Gastroesophageal sphincter (tissue), 4 donors: ENCODE results near the gene BMP8B. TPM values are rescaled to one million over a fixed set of nuclear protein-coding genes. Genes with fewer than 3 reads are reported as not detected.
"Not testable (repeated sequence)": the region's sequence is repeated elsewhere in the genome, so short reads cannot be mapped to it uniquely, and the experiment has no call there.

Source experiments
- ATAC-seq: fragments of 150-250 bp; one replicate; pipeline ENCODE4 v1.9.1; 2016; ENCODE audit warnings: mild to moderate bottlenecking, moderate library complexity
- H3K27ac ChIP-seq, 4 donors: fragments of 200-600 bp; sonication (generic) in 3 of 4; 1 replicate in 3 of 4; 2 replicates in 1 of 4; pipeline ENCODE4 v1.5.1; 2016 to 2019
- H3K27me3 ChIP-seq: fragments of 200-600 bp; sonication (generic); one replicate; pipeline ENCODE4 v1.5.1; 2019
- H3K36me3 ChIP-seq, 2 donors: fragments of 200-600 bp; sonication (generic); one replicate each; pipeline ENCODE4 v1.5.1; 2019; ENCODE audit warnings: control low read depth in 1 of 2
- H3K4me1 ChIP-seq, 3 donors: fragments of 200-600 bp; sonication (generic); 1 replicate in 2 of 3; 2 replicates in 1 of 3; pipeline ENCODE4 v1.5.1; 2016 to 2019; ENCODE audit warnings: control low read depth in 2 of 3
- H3K4me3 ChIP-seq, 2 donors: fragments of 200-600 bp; sonication (generic); one replicate each; pipeline ENCODE4 v1.5.1; 2019; ENCODE audit warnings: mild to moderate bottlenecking in 1 of 2, moderate library complexity in 1 of 2
- H3K9me3 ChIP-seq, 3 donors: fragments of 200-600 bp; sonication (generic); one replicate each; pipeline ENCODE4 v1.5.1; 2017 to 2019; ENCODE audit warnings: control low read depth in 2 of 3
- EP300 ChIP-seq: sonication (generic); formaldehyde crosslinking; IDR thresholded peaks from one replicate; pipeline ENCODE4 v1.6.1; 2017; ENCODE audit warnings: antibody characterized with exemption, mild to moderate bottlenecking
- POLR2A ChIP-seq, 2 donors: fragments of 450-650 bp; IDR thresholded peaks; one replicate each; pipeline ENCODE4 v1.6.1; 2017; ENCODE audit warnings: antibody characterized with exemption in 2 of 2, mild to moderate bottlenecking in 2 of 2, moderate library complexity in 1 of 2
- POLR2AphosphoS5 ChIP-seq: sonication (generic); formaldehyde crosslinking; IDR thresholded peaks from one replicate; pipeline ENCODE4 v1.6.1; 2017; ENCODE audit warnings: antibody characterized with exemption
- WGBS, 2 donors: methylation state at CpG; one replicate each; pipeline ENCODE4 v1.1.5; 2018; ENCODE audit warnings: low coverage in 1 of 2; 5-methylcytosine and 5-hydroxymethylcytosine counted together
- total RNA-seq, 4 donors: library from RNA; depleted of rRNA; stranded (reverse); fragments of >200 nt; gene quantifications; one replicate each; pipeline ENCODE4 v1.1.0, GENCODE V29; 2016
- TF ChIP-seq, protein P1 (sequence below), 4 experiments: fragments of 200-600 bp in 2 of 4; fragments of 450-650 bp in 2 of 4; sonication (generic) in 1 of 4; IDR thresholded peaks; one replicate each; pipeline ENCODE4 v1.5.1; 2017 to 2019; ENCODE audit warnings: antibody characterized with exemption in 4 of 4, mild to moderate bottlenecking in 2 of 4, moderate library complexity in 2 of 4

The BMP8B gene
- total RNA-seq, 4 donors from 2014 or later = 2.0 to 4.5 (median 2.2) TPM

GRCh38 chr1:39827201-39827600 is 38.5 kb upstream of the BMP8B start:
- no peak for ATAC-seq

GRCh38 chr1:39826583-39826982 is 37.9 kb upstream of the BMP8B start:
- Histone ChIP-seq H3K4me3 (no peak overlapping the region), H3K4me1 (no peaks in the 10 kb centered on the region), H3K27me3 (peaks cover 58% of the 10 kb centered on the region), H3K36me3 (no peaks in the 10 kb centered on the region), H3K27ac (no peak overlapping the region), H3K9me3 (no peaks in the 10 kb centered on the region)
- 68 to 88% methylated on average over 5 to 6 of the region's 6 CpGs for WGBS, 2 donors
- TF ChIP-seq EP300 (no peak), POLR2AphosphoS5 (no peak), POLR2A (IDR thresholded peaks at IDR 0.05) (no peak)
- TF ChIP-seq, protein P1, sequence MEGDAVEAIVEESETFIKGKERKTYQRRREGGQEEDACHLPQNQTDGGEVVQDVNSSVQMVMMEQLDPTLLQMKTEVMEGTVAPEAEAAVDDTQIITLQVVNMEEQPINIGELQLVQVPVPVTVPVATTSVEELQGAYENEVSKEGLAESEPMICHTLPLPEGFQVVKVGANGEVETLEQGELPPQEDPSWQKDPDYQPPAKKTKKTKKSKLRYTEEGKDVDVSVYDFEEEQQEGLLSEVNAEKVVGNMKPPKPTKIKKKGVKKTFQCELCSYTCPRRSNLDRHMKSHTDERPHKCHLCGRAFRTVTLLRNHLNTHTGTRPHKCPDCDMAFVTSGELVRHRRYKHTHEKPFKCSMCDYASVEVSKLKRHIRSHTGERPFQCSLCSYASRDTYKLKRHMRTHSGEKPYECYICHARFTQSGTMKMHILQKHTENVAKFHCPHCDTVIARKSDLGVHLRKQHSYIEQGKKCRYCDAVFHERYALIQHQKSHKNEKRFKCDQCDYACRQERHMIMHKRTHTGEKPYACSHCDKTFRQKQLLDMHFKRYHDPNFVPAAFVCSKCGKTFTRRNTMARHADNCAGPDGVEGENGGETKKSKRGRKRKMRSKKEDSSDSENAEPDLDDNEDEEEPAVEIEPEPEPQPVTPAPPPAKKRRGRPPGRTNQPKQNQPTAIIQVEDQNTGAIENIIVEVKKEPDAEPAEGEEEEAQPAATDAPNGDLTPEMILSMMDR (IDR thresholded peaks at IDR 0.05) = no peak
- ATAC-seq = no peak

More at GRCh38 chr1:39827201-39827600, 38.5 kb upstream of the BMP8B start:
- no peak overlapping the region for H3K27ac ChIP-seq
- WGBS, 2 donors = 67 to 76% methylated on average over 6 of the region's 7 CpGs
- no peak overlapping the region for H3K4me3 ChIP-seq
- no peaks in the 10 kb centered on the region for H3K36me3 ChIP-seq
- no peaks in the 10 kb centered on the region for H3K9me3 ChIP-seq
- no peaks in the 10 kb centered on the region for H3K4me1 ChIP-seq
- peaks cover 54% of the 10 kb centered on the region for H3K27me3 ChIP-seq
- TF ChIP-seq, protein P1 (IDR thresholded peaks at IDR 0.05) = no peak
- no peak for TF ChIP-seq EP300
- TF ChIP-seq POLR2A (IDR thresholded peaks at IDR 0.05) = no peak
- no peak for TF ChIP-seq POLR2AphosphoS5

GRCh38 chr1:39825432-39825941 is 36.8 kb upstream of the BMP8B start:
- Histone ChIP-seq H3K4me3 (no peak overlapping the region), H3K36me3 (no peaks in the 10 kb centered on the region), H3K27ac (no peak overlapping the region), H3K4me1 (no peaks in the 10 kb centered on the region), H3K9me3 (no peaks in the 10 kb centered on the region), H3K27me3 (peaks cover 62% of the 10 kb centered on the region)
- TF ChIP-seq, protein P1 (IDR thresholded peaks at IDR 0.05) = no peak
- no peak for TF ChIP-seq EP300
- no peak for TF ChIP-seq POLR2A (IDR thresholded peaks at IDR 0.05)
- no peak for TF ChIP-seq POLR2AphosphoS5
- 92 to 100% methylated on average over 2 of the region's 7 CpGs for WGBS, 2 donors
- no peak for ATAC-seq

GRCh38 chr1:39823450-39823849 is 34.8 kb upstream of the BMP8B start:
- ATAC-seq, H3K4me1 ChIP-seq: not testable (repeated sequence)

GRCh38 chr1:39822146-39822545 is 33.5 kb upstream of the BMP8B start:
- ATAC-seq = no peak
- no peak overlapping the region for H3K27ac ChIP-seq
- 59% methylated on average over 5 of the region's 5 CpGs; no CpG with 5 or more reads in 1 of the 2 donors for WGBS, 2 donors
- H3K4me1 ChIP-seq = no peaks in the 10 kb centered on the region
- no peaks in the 10 kb centered on the region for H3K9me3 ChIP-seq
- H3K36me3 ChIP-seq = no peaks in the 10 kb centered on the region
- TF ChIP-seq EP300 (no peak), POLR2A (IDR thresholded peaks at IDR 0.05) (no peak), POLR2AphosphoS5 (no peak)
- TF ChIP-seq, protein P1 (IDR thresholded peaks at IDR 0.05) = no peak
- H3K27me3 ChIP-seq = peaks cover 62% of the 10 kb centered on the region
- no peak overlapping the region for H3K4me3 ChIP-seq

More at GRCh38 chr1:39823450-39823849, 34.8 kb upstream of the BMP8B start:
- not testable (repeated sequence) for H3K4me3 ChIP-seq, H3K36me3 ChIP-seq, H3K9me3 ChIP-seq, H3K27ac ChIP-seq
- WGBS, 2 donors = 89 to 100% methylated on average over 2 to 3 of the region's 3 CpGs
- peaks cover 64% of the 10 kb centered on the region for H3K27me3 ChIP-seq
